A549 treated with CpdA at 1 μM for 4 hours (cell line): ENCODE results near the gene HLA-A. TPM values are rescaled to one million over a fixed set of nuclear protein-coding genes. Genes with fewer than 3 reads are reported as not detected.

Source experiments
- total RNA-seq: library from RNA; stranded (reverse); fragments of 200-300 nt; extraction: Qiagen RNA extraction; gene quantifications from 5 replicates; pipeline ENCODE4 v1.2.3, GENCODE V29; 2022; ENCODE audit warnings: low read depth

Gene HLA-A
- total RNA-seq, result 113 to 144 TPM (median 140 TPM) in 5 replicates

DNA sequence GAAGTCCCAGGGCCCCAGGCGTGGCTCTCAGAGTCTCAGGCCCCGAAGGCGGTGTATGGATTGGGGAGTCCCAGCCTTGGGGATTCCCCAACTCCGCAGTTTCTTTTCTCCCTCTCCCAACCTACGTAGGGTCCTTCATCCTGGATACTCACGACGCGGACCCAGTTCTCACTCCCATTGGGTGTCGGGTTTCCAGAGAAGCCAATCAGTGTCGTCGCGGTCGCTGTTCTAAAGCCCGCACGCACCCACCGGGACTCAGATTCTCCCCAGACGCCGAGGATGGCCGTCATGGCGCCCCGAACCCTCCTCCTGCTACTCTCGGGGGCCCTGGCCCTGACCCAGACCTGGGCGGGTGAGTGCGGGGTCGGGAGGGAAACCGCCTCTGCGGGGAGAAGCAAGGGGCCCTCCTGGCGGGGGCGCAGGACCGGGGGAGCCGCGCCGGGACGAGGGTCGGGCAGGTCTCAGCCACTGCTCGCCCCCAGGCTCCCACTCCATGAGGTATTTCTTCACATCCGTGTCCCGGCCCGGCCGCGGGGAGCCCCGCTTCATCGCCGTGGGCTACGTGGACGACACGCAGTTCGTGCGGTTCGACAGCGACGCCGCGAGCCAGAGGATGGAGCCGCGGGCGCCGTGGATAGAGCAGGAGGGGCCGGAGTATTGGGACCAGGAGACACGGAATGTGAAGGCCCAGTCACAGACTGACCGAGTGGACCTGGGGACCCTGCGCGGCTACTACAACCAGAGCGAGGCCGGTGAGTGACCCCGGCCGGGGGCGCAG is at the start of gene HLA-A:
TSS of gene HLA-A (plus strand) at position 258 of the 778 bp plus-strand sequence. CDS start at position 280, 22 bp downstream.

Other genes with a start within 250 kb of the HLA-A start
- 3.2 to 5.4 TPM (median 4.9 TPM) in 5 replicates for gene HLA-F, start 219.1 kb upstream of the HLA-A start, total RNA-seq
- 0.03 TPM in 1 of 5 replicates, not detected in the others for gene HLA-G, start 114.7 kb upstream of the HLA-A start, total RNA-seq
- 25.7 to 36.9 TPM (median 36.2 TPM) in 5 replicates for gene POLR1H, start 118.7 kb downstream of the HLA-A start, total RNA-seq
- gene PPP1R11, start 124.7 kb downstream of the HLA-A start, total RNA-seq, result 41.4 to 46.0 TPM (median 43.2 TPM) in 5 replicates
- gene RNF39, start 133.2 kb downstream of the HLA-A start, total RNA-seq, result 0.03 TPM in 1 of 5 replicates, not detected in the others
- 1.2 to 2.1 TPM (median 2.1 TPM) in 5 replicates for gene TRIM31, start 170.6 kb downstream of the HLA-A start, total RNA-seq
- not detected in 5 replicates for gene TRIM40, start 193.6 kb downstream of the HLA-A start, total RNA-seq
- not detected in 5 replicates for gene TRIM10, start 218.7 kb downstream of the HLA-A start, total RNA-seq
- 0.29 TPM in 1 of 5 replicates, not detected in the others for gene TRIM15, start 221.0 kb downstream of the HLA-A start, total RNA-seq